ENCODE data around the gene STRN.
"Not testable (repeated sequence)": the region's sequence is repeated elsewhere in the genome, so short reads cannot be mapped to it uniquely, and the experiment has no call there.

DNA sequence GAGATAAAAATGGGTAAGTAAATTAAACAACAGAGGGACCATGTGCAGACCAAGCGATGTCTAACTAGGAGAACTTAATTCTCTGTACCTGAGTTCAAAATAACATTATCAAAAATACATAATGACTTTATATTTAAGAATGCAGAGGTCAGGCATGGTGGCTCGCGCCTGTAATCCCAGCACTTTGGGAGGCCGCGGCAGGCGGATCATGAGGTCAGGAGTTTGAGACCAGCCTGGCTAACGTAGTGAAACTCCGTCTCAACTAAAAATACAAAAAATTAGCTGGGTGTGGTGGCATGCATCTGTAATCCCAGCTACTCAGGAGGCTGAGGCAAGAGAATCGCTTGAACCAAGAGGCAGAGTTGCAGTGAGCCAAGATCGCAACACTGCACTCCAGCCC, 21.1 kb downstream of the STRN start:
- TF ChIP-seq, protein P1, sequence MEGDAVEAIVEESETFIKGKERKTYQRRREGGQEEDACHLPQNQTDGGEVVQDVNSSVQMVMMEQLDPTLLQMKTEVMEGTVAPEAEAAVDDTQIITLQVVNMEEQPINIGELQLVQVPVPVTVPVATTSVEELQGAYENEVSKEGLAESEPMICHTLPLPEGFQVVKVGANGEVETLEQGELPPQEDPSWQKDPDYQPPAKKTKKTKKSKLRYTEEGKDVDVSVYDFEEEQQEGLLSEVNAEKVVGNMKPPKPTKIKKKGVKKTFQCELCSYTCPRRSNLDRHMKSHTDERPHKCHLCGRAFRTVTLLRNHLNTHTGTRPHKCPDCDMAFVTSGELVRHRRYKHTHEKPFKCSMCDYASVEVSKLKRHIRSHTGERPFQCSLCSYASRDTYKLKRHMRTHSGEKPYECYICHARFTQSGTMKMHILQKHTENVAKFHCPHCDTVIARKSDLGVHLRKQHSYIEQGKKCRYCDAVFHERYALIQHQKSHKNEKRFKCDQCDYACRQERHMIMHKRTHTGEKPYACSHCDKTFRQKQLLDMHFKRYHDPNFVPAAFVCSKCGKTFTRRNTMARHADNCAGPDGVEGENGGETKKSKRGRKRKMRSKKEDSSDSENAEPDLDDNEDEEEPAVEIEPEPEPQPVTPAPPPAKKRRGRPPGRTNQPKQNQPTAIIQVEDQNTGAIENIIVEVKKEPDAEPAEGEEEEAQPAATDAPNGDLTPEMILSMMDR (conservative IDR thresholded peaks at IDR 0.05; ENCODE audit: low read length) = not testable (repeated sequence)
- not testable (repeated sequence) for TF ChIP-seq EZH2phosphoT487 (IDR thresholded peaks at IDR 0.05; ENCODE audit: borderline replicate concordance, low read depth, low read length)
